K562 (cell line): ENCODE results near the gene PRKACG. TPM values are rescaled to one million over a fixed set of nuclear protein-coding genes. Genes with fewer than 3 reads are reported as not detected.

ENCODE experiments used
- CC2D1A ChIP-seq: fragments of 450-650 bp; IDR thresholded peaks from 2 replicates; pipeline ENCODE4 v1.6.1; 2017; ENCODE audit warnings: mild to moderate bottlenecking
- CHAMP1 ChIP-seq: fragments of 450-650 bp; IDR thresholded peaks from 2 replicates; pipeline ENCODE4 v1.6.1; 2016; ENCODE audit warnings: mild to moderate bottlenecking
- CTCF ChIP-seq, 3 experiments: IDR thresholded peaks in 2 of 3; conservative IDR thresholded peaks in 1 of 3; 2 replicates each; pipeline ENCODE4 v1.5.1; 2011 to 2012; ENCODE audit warnings: low read length in 3 of 3, mild to moderate bottlenecking in 3 of 3, control low read depth in 2 of 3, improper control_type of control experiment in 1 of 3, inconsistent platforms in 1 of 3, low read depth in 1 of 3, mixed read lengths in 1 of 3, moderate library complexity in 1 of 3; ENCODE audit not compliant: insufficient read depth in 2 of 3
- CXXC5 ChIP-seq: fragments of 250-450 bp; sonication (Bioruptor Pico); IDR thresholded peaks from 2 replicates; pipeline ENCODE4 v1.8.0; 2022; ENCODE audit warnings: inconsistent platforms, mild to moderate bottlenecking, moderate library complexity
- DEAF1 ChIP-seq: fragments of 450-650 bp; formaldehyde crosslinking; IDR thresholded peaks from 2 replicates; pipeline ENCODE4 v1.4.0; 2020; ENCODE audit warnings: mild to moderate bottlenecking, moderate library complexity
- FOXK2 ChIP-seq, 2 experiments: fragments of 450-650 bp; IDR thresholded peaks in 1 of 2; conservative IDR thresholded peaks in 1 of 2; 2 replicates each; pipeline ENCODE4 v1.6.1; 2016; ENCODE audit warnings: low read depth in 2 of 2, mild to moderate bottlenecking in 1 of 2
- L3MBTL2 ChIP-seq: fragments of 450-650 bp; IDR thresholded peaks from 2 replicates; pipeline ENCODE4 v1.6.1; 2016; ENCODE audit warnings: mild to moderate bottlenecking, moderate library complexity
- MYNN ChIP-seq, 2 experiments: sonication (generic); formaldehyde crosslinking in 1 of 2; IDR thresholded peaks; 2 replicates each; pipeline versions ENCODE4 v1.5.0 to v1.6.1; 2016 to 2020; ENCODE audit warnings: antibody characterized with exemption in 1 of 2, missing genetic modification reagents in 1 of 2
- NCOA6 ChIP-seq: fragments of 450-650 bp; IDR thresholded peaks from 2 replicates; pipeline ENCODE4 v1.6.1; 2017; ENCODE audit warnings: mild to moderate bottlenecking
- RAD21 ChIP-seq, 2 experiments: fragments of 250-450 bp in 1 of 2; fragments of 450-650 bp in 1 of 2; sonication (Bioruptor Pico) in 1 of 2; formaldehyde crosslinking in 1 of 2; IDR thresholded peaks in 1 of 2; conservative IDR thresholded peaks in 1 of 2; 2 replicates each; pipeline versions ENCODE4 v1.4.0 to v1.8.0; 2020 to 2022; ENCODE audit warnings: mild to moderate bottlenecking in 2 of 2, moderate library complexity in 1 of 2
- RCOR1 ChIP-seq, 2 experiments: IDR thresholded peaks; 2 replicates each; pipeline ENCODE4 v1.6.1; 2012; ENCODE audit warnings: low read depth in 2 of 2, low read length in 2 of 2, borderline replicate concordance in 1 of 2, improper control_type of control experiment in 1 of 2
- STAG1 ChIP-seq: sonication (generic); formaldehyde crosslinking; IDR thresholded peaks from 2 replicates; pipeline ENCODE4 v1.5.0; 2020; ENCODE audit warnings: missing genetic modification reagents, borderline replicate concordance
- TAF9B ChIP-seq: fragments of 450-650 bp; IDR thresholded peaks from 2 replicates; pipeline ENCODE4 v1.6.1; 2018; ENCODE audit warnings: mild to moderate bottlenecking; ENCODE audit not compliant: partially characterized antibody
- YBX1 ChIP-seq: fragments of 450-650 bp; IDR thresholded peaks from 2 replicates; pipeline ENCODE4 v1.7.1; 2016; ENCODE audit warnings: mild to moderate bottlenecking
- ZBTB33 ChIP-seq: sonication (generic); formaldehyde crosslinking; IDR thresholded peaks from 2 replicates; pipeline ENCODE4 v1.8.1; 2023; ENCODE audit warnings: mild to moderate bottlenecking, missing genetic modification reagents
- ZNF316 ChIP-seq: fragments of 450-650 bp; IDR thresholded peaks from 2 replicates; pipeline ENCODE4 v1.6.1; 2016
- ZNF511 ChIP-seq: sonication (generic); formaldehyde crosslinking; IDR thresholded peaks from 2 replicates; pipeline ENCODE4 v1.8.0; 2022; ENCODE audit warnings: mild to moderate bottlenecking, missing genetic modification reagents
- ZNF707 ChIP-seq: fragments of 250-450 bp; sonication (Bioruptor Pico); conservative IDR thresholded peaks from 2 replicates; pipeline ENCODE4 v1.8.0; 2022; ENCODE audit warnings: inconsistent platforms, mild to moderate bottlenecking, moderate library complexity
- polyA plus RNA-seq, 8 experiments: library from polyadenylated mRNA; depleted of rRNA in 4 of 8; stranded (reverse) in 5 of 8; unstranded in 3 of 8; fragments of >200 nt; fragmentation: Nextera tagmentation in 2 of 8; fragmentation: Illumina TruSeq in 1 of 8; extraction: Ambion mirVana in 2 of 8; extraction: Trizol in 1 of 8; gene quantifications; 2 replicates each; pipeline versions ENCODE4 v1.2.1 to v1.2.3, GENCODE V29; 2011 to 2014; ENCODE audit warnings: inconsistent platforms in 1 of 8, missing spikeins in 1 of 8
- total RNA-seq, 7 experiments: library from RNA; depleted of rRNA in 6 of 7; stranded (reverse); fragments of >200 nt in 6 of 7; fragmentation: Illumina TruSeq in 2 of 7; extraction: Trizol in 2 of 7; gene quantifications; 2 replicates each; pipeline versions ENCODE4 v1.2.1 to v1.2.3, GENCODE V29; 2011 to 2021; ENCODE audit warnings: low replicate concordance in 1 of 7

PRKACG gene
- total and polyA plus RNA-seq, 9 of the 15 experiments (the other 6 are each of a cell fraction or from before 2014, with no cell fraction given): not detected

GRCh38 chr9:68999393-69000105 lies 14.4 kb downstream of the PRKACG start (continued):
- TF ChIP-seq DEAF1 (CRISPR knock-in tag): peak; percentile 58; the same call in 1 of the 2 replicates
- no peak for TF ChIP-seq TAF9B
- peak; percentile 72 for TF ChIP-seq ZNF316
- peak; percentile 81 to 97 (median 94) for TF ChIP-seq CTCF (IDR thresholded peaks at IDR 0.05 in 2 of 3, conservative IDR thresholded peaks at IDR 0.05 in 1 of 3; ENCODE audit: insufficient read depth in 2 of 3, low read depth in 1 of 3, low read length in 3 of 3)
- TF ChIP-seq YBX1: no peak
- TF ChIP-seq L3MBTL2: 0 out of 2 replicates have a peak, but pooled peaks have one; percentile 25
- no peak for TF ChIP-seq ZNF511
- TF ChIP-seq CXXC5 (CRISPR knock-in tag): 0 out of 2 replicates have a peak, but pooled peaks have one; percentile 11
- no peak for TF ChIP-seq FOXK2 (conservative IDR thresholded peaks at IDR 0.05 in 1 of 2, IDR thresholded peaks at IDR 0.05 in 1 of 2; ENCODE audit: low read depth in 2 of 2)
- TF ChIP-seq CHAMP1: 0 out of 2 replicates have a peak, but pooled peaks have one; percentile 24
- TF ChIP-seq ZNF707: no peak
- peak in 1 of 2 experiments; percentile 85; a peak in 2 of 4 replicates for TF ChIP-seq RCOR1 (IDR thresholded peaks at IDR 0.05; ENCODE audit: borderline replicate concordance in 1 of 2, low read depth in 2 of 2, low read length in 2 of 2)
- TF ChIP-seq CC2D1A: 0 out of 2 replicates have a peak, but pooled peaks have one; percentile 31
- TF ChIP-seq STAG1 (CRISPR knock-in tag): peak; percentile 53; the same call in 1 of the 2 replicates
- no peak for TF ChIP-seq NCOA6
- TF ChIP-seq RAD21 (CRISPR knock-in tag; conservative IDR thresholded peaks at IDR 0.05 in 1 of 2, IDR thresholded peaks at IDR 0.05 in 1 of 2): peak; percentile 70 to 92
- 0 out of 2 replicates have a peak, but pooled peaks have one; percentile 33 for TF ChIP-seq ZBTB33
- 0 out of 2 replicates have a peak, but pooled peaks have one; percentile 21 for TF ChIP-seq MYNN (IDR thresholded peaks at IDR 0.05)
- TF ChIP-seq MYNN (CRISPR knock-in tag; IDR thresholded peaks at IDR 0.05): no peak
